GM04504 (cell line): ENCODE data around the gene C9orf40.

Source experiments
- DNase-seq: peaks from one replicate; pipeline ENCODE4 v3.0.0-alpha.2; 2012; ENCODE audit warnings: low read depth

The C9orf40 gene

DNA sequence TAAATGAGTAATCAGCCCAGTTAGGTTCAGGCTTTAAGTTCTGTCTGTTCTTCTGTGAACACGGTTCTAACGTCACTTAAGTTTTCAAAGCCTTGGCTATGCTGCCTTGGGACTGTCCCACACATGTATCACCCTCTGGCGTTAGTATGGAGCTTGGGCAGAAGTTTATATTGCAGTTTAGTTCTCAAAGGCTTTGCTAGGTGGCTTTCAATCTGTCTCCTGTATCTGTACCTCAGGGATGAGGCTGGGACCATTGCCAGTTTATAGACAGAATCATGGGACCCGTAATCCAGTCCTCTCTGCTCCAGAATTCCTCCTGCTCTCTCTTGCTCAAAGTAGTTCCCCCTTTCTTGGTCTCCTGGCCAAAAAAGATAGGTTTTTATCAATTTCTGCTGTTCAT is 12.1 kb downstream of the C9orf40 start:
- peak; percentile 19 for DNase-seq

- no peak for DNase-seq
These were observed 17.7 kb downstream of the C9orf40 start for GRCh38 chr9:74935008-74935407.

- no peak for DNase-seq
These were observed 31.0 kb downstream of the C9orf40 start for GRCh38 chr9:74921737-74922136.

DNA sequence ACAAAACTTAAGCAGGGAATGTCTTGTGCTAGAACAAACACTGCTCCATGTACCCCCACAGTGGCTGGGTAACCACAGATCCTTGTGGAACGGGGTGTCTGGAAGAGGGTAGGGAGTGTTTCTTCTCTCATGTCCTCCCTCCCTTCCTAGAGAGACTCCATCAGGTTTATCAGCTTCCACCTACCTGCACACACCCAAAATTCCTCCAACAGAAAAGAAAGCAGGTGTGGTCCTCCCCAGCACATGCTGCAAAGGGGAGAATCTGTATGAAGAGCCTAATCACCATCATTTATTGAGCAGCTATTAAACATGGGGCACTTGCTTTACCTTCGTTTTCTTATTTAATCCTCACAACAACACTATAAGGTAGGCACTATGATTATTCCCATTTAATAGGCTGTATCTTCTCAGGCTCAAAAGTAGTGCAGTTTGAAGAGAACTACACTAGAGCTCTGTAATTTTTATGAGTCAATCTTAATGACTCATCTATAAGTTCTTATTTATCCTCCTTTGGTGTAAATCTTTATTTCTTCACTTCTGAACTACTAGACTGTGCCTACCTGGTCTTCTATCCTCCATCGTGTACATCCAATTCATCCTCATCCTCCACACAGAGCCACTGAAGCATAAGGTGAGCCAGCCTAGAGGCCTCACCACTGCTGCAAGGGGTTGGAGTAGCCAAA is 31.6 kb downstream of the C9orf40 start:
- DNase-seq: no peak

- no peak for DNase-seq
These were observed 42.7 kb downstream of the C9orf40 start for GRCh38 chr9:74910036-74910435.

DNA sequence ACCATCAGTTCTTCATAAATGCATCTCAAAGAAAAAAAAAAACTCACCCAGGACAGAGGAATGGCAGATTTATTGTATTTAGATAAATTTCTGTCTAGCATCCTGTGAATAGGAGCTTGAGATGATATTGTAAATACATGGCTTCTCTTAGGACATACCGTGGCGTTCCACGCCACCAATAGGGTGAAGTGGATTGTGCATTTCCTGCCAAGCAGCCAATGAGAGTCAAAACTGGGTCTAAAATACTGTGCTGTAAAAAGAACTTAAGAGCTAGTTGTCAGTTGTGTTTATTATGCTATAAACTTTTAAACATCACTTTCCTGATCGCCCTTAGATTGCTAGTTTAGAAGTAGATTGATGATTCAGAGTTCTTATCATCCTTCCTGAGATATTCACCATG is 44.0 kb downstream of the C9orf40 start:
- DNase-seq: no peak

- no peak for DNase-seq
These were observed 45.6 kb downstream of the C9orf40 start for GRCh38 chr9:74907085-74907484.

GRCh38 chr9:74901001-74901400 is 51.7 kb downstream of the C9orf40 start:
- no peak for DNase-seq
